Astrocyte (in vitro differentiated cells and primary cell): ENCODE results near the gene BCAS1. TPM values are rescaled to one million over a fixed set of nuclear protein-coding genes. Genes with fewer than 3 reads are reported as not detected.

Source experiments
- DNase-seq: peaks from one replicate; pipeline ENCODE4 v3.0.0-alpha.2; 2010; ENCODE audit warnings: low read depth
- FAIRE-seq: peaks from 2 replicates; lab custom pipeline; 2011; peaks lifted over from hg19 to GRCh38; lab: Jason Lieb, UNC
- H2AFZ ChIP-seq: 2 replicates; pipeline ENCODE4 v1.6.0; 2012; ENCODE audit warnings: low read depth, low read length, inconsistent platforms
- H3K27ac ChIP-seq: 2 replicates; pipeline ENCODE4 v1.5.1; 2011; ENCODE audit warnings: low read depth, low read length, inconsistent platforms
- H3K27me3 ChIP-seq: 2 replicates; pipeline ENCODE4 v1.6.0; 2011; ENCODE audit warnings: low read length, inconsistent platforms; ENCODE audit not compliant: insufficient read depth
- H3K36me3 ChIP-seq: 2 replicates; pipeline ENCODE4 v1.5.1; 2011; ENCODE audit warnings: low read length, inconsistent platforms; ENCODE audit not compliant: insufficient read depth
- H3K4me1 ChIP-seq: 2 replicates; pipeline ENCODE4 v1.5.1; 2011; ENCODE audit warnings: low read length, inconsistent platforms; ENCODE audit not compliant: insufficient read depth
- H3K4me2 ChIP-seq: 2 replicates; pipeline ENCODE4 v1.6.0; 2012; ENCODE audit warnings: low read length, inconsistent platforms
- H3K4me3 ChIP-seq: 2 replicates; pipeline ENCODE4 v1.5.1; 2011; ENCODE audit warnings: low read depth, mild to moderate bottlenecking, low read length, inconsistent platforms; ENCODE audit not compliant: insufficient read depth
- H3K79me2 ChIP-seq: 2 replicates; pipeline ENCODE4 v1.6.0; 2012; ENCODE audit warnings: mild to moderate bottlenecking, low read length, inconsistent platforms; ENCODE audit not compliant: insufficient read depth
- H3K9ac ChIP-seq: 2 replicates; pipeline ENCODE4 v1.6.0; 2012; ENCODE audit warnings: mild to moderate bottlenecking, low read length, inconsistent platforms
- H3K9me3 ChIP-seq: 2 replicates; pipeline ENCODE4 v1.5.1; 2012; ENCODE audit warnings: low read depth, mild to moderate bottlenecking, low read length, inconsistent platforms; ENCODE audit not compliant: insufficient read depth
- H4K20me1 ChIP-seq: 2 replicates; pipeline ENCODE4 v1.6.0; 2012; ENCODE audit warnings: low read length, inconsistent platforms; ENCODE audit not compliant: insufficient read depth
- H3K27ac Mint-ChIP-seq: one replicate; pipeline ENCODE4 v1.8.0; 2021; ENCODE audit warnings: mild to moderate bottlenecking, mixed read lengths; ENCODE audit not compliant: unreplicated experiment
- H3K27me3 Mint-ChIP-seq: one replicate; pipeline ENCODE4 v1.8.0; 2021; ENCODE audit warnings: low read depth, mixed read lengths; ENCODE audit not compliant: unreplicated experiment
- H3K36me3 Mint-ChIP-seq: one replicate; pipeline ENCODE4 v1.8.0; 2021; ENCODE audit warnings: low read depth, mixed read lengths; ENCODE audit not compliant: unreplicated experiment
- H3K4me1 Mint-ChIP-seq: one replicate; pipeline ENCODE4 v1.8.0; 2021; ENCODE audit warnings: low read depth, mixed read lengths; ENCODE audit not compliant: unreplicated experiment
- H3K4me3 Mint-ChIP-seq: one replicate; pipeline ENCODE4 v1.8.0; 2021; ENCODE audit warnings: mild to moderate bottlenecking, moderate library complexity, mixed read lengths; ENCODE audit not compliant: unreplicated experiment
- H3K9me3 Mint-ChIP-seq: one replicate; pipeline ENCODE4 v1.8.0; 2021; ENCODE audit warnings: mild to moderate bottlenecking, mixed read lengths; ENCODE audit not compliant: unreplicated experiment
- CTCF ChIP-seq: IDR thresholded peaks from 2 replicates; pipeline ENCODE4 v1.5.1; 2011; ENCODE audit warnings: low read depth, mild to moderate bottlenecking, inconsistent platforms, low read length, moderate library complexity; ENCODE audit not compliant: insufficient read depth
- EZH2 ChIP-seq: IDR thresholded peaks from 2 replicates; pipeline ENCODE4 v1.6.1; 2012; ENCODE audit warnings: mild to moderate bottlenecking, low read length, inconsistent platforms; ENCODE audit not compliant: insufficient read depth
- total RNA-seq: library from RNA; stranded (reverse); gene quantifications from 2 replicates; pipeline ENCODE4 v1.2.1, GENCODE V29; 2021

Gene BCAS1
- total RNA-seq, 1 donor from 2014 or later, result not detected

- FAIRE-seq, result no peak
These were observed 10.6 kb downstream of the BCAS1 start for GRCh38 chr20:54059691-54060364.

GRCh38 chr20:54058420-54059139, 11.8 kb downstream of the BCAS1 start:
- no peak overlapping the region for H2AFZ ChIP-seq

More at GRCh38 chr20:54059691-54060364, 10.6 kb downstream of the BCAS1 start:
- no peak overlapping the region for H3K27ac Mint-ChIP-seq
- H3K9me3 ChIP-seq, result no peaks in the 10 kb centered on the region
- no peaks in the 10 kb centered on the region for H3K36me3 ChIP-seq
- H3K27me3 ChIP-seq, result no peaks in the 10 kb centered on the region
- no peak overlapping the region for H3K9ac ChIP-seq
- H3K4me3 ChIP-seq, result no peak overlapping the region
- no peaks in the 10 kb centered on the region for H3K9me3 Mint-ChIP-seq
- H3K4me2 ChIP-seq, result no peak overlapping the region
- no peak overlapping the region for H3K27ac ChIP-seq
- no peak for TF ChIP-seq CTCF
- TF ChIP-seq EZH2, result no peak
- H4K20me1 ChIP-seq, result no peaks in the 10 kb centered on the region
- no peaks in the 10 kb centered on the region for H3K36me3 Mint-ChIP-seq
- no peak for DNase-seq
- H2AFZ ChIP-seq, result no peak overlapping the region
- peaks cover 14% of the 10 kb centered on the region for H3K4me1 Mint-ChIP-seq
- H3K79me2 ChIP-seq, result no peaks in the 10 kb centered on the region
- no peak overlapping the region for H3K4me3 Mint-ChIP-seq
- peaks cover 11% of the 10 kb centered on the region for H3K4me1 ChIP-seq
- no peaks in the 10 kb centered on the region for H3K27me3 Mint-ChIP-seq

More at GRCh38 chr20:54058420-54059139, 11.8 kb downstream of the BCAS1 start:
- H3K27me3 Mint-ChIP-seq, result no peaks in the 10 kb centered on the region
- Histone ChIP-seq H4K20me1 (no peaks in the 10 kb centered on the region), H3K36me3 (no peaks in the 10 kb centered on the region), H3K79me2 (no peaks in the 10 kb centered on the region), H3K4me3 (no peak overlapping the region), H3K4me2 (no peak overlapping the region), H3K27me3 (no peaks in the 10 kb centered on the region), H3K27ac (no peak overlapping the region), H3K4me1 (peaks cover 11% of the 10 kb centered on the region), H3K9ac (no peak overlapping the region), H3K9me3 (no peaks in the 10 kb centered on the region)
- H3K4me1 Mint-ChIP-seq, result peaks cover 10% of the 10 kb centered on the region
- no peak overlapping the region for H3K27ac Mint-ChIP-seq
- H3K36me3 Mint-ChIP-seq, result no peaks in the 10 kb centered on the region
- TF ChIP-seq CTCF (no peak), EZH2 (no peak)
- no peak for FAIRE-seq
- no peak overlapping the region for H3K4me3 Mint-ChIP-seq
- DNase-seq, result no peak
- no peaks in the 10 kb centered on the region for H3K9me3 Mint-ChIP-seq
